ENCODE measurements around the gene CAPZA1. TPM values are rescaled to one million over a fixed set of nuclear protein-coding genes. Genes with fewer than 3 reads are reported as not detected.

CAPZA1 gene
- polyA plus RNA-seq (2013): 120 and 124 TPM in 2 replicates

DNA sequence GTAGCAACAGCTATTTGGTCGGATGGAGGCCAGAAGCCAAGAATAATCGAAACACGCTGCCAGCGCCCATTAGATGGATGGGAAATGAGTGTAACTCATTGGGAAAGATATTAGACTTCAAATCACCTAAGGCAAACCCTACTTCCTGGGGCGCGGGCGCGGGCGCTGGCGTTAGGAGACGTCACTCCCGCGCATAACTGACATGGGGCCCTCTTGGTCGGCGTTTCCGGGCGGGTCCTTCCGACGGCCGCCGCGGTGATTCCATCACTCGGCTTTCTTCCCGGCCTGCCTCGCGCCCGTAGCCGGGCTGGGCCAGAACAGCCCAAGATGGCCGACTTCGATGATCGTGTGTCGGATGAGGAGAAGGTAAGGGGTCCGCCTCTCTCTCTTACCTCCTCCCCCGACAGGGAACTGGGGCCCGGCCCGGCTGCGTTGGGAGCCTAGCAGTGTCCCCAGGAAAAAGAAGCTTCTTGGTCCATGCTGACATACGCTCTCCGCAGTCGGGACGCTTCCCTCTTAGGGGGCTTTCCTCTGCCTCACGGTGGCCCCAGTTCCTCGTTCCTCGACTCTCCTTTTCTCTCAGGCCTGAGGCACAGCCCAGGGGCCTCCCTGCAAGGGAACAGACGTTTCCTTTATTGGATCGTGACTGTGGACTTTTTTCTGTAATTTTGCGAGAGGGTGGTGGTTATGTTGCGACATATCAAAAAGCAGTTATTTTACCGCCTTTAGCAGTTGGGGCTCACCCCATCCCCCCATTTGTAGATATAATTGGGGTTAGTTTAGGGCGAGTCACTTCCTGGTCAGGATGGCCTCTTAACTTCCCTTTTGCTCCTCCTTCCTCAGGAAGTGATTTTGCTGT, at the start of gene CAPZA1:
TSS of gene CAPZA1 (plus strand) at position 315 of the 859 bp plus-strand sequence. CDS start at position 328, 13 bp downstream.
- H3K27ac ChIP-seq (ENCODE audit: low read depth, low read length): peak within 1 kb of the TSS; percentile 89
- peak within 1 kb of the TSS; percentile 98 for H4K12ac ChIP-seq (ENCODE audit: low read depth, low read length)
- peak within 1 kb of the TSS; percentile 98 for H2AK5ac ChIP-seq (ENCODE audit: low read length)
- H3K4me3 ChIP-seq (ENCODE audit: low read depth, low read length): peak within 1 kb of the TSS; percentile 99
- peak within 1 kb of the TSS; percentile 97 for H4K8ac ChIP-seq (ENCODE audit: low read depth, low read length)
- peak within 1 kb of the TSS; percentile 95 for H3K4me2 ChIP-seq (ENCODE audit: low read length)
- H3K79me1 ChIP-seq (ENCODE audit: low read length): peaks cover 15% of the 10 kb centered on the region
- peak within 1 kb of the TSS; percentile 96 for H2BK120ac ChIP-seq (ENCODE audit: insufficient read depth, low read length, poor library complexity)
- WGBS (ENCODE audit: extremely low coverage, insufficient coverage, insufficient read length): no CpG with 5 or more reads among the region's 50 CpGs
- no peaks in the 10 kb centered on the region for H3K9me3 ChIP-seq (ENCODE audit: insufficient read depth, low read depth, low read length)
- no peak within 1 kb of the TSS for H3K23ac ChIP-seq (ENCODE audit: low read length)
- no peaks in the 10 kb centered on the region for H3K27me3 ChIP-seq (ENCODE audit: insufficient read depth, low read length)
- peak within 1 kb of the TSS; percentile 85 for H2AFZ ChIP-seq (ENCODE audit: insufficient read depth, low read length, poor library complexity)
- peak within 1 kb of the TSS; percentile 8 for H2BK12ac ChIP-seq (ENCODE audit: low read length)
- peak within 1 kb of the TSS; percentile 98 for H3K4ac ChIP-seq (ENCODE audit: low read depth, low read length)
- H3K9ac ChIP-seq (ENCODE audit: low read length): peak within 1 kb of the TSS; percentile 99
- peak within 1 kb of the TSS; percentile 98 for H3K18ac ChIP-seq (ENCODE audit: low read length)
- DNase-seq: peak; percentile 94
- H2BK5ac ChIP-seq (ENCODE audit: low read depth, low read length, poor library complexity): peak within 1 kb of the TSS; percentile 95
- peak within 1 kb of the TSS; percentile 98 for H3K14ac ChIP-seq (ENCODE audit: low read length)
- peak within 1 kb of the TSS; percentile 99 for H4K91ac ChIP-seq (ENCODE audit: low read depth, low read length)
- H3K36me3 ChIP-seq (ENCODE audit: control insufficient read depth in 1 of 2, insufficient read depth in 2 of 2, low read length in 2 of 2): peaks cover 5 to 7% of the 10 kb centered on the region in 2 experiments
- H3K4me1 ChIP-seq (ENCODE audit: control insufficient read depth in 1 of 2, insufficient read depth in 2 of 2, low read length in 2 of 2): peaks cover 0 to 2% of the 10 kb centered on the region in 2 experiments
- H3K79me2 ChIP-seq (ENCODE audit: control insufficient read depth, insufficient read depth, low read length, poor library complexity): peaks cover 21% of the 10 kb centered on the region

DNA sequence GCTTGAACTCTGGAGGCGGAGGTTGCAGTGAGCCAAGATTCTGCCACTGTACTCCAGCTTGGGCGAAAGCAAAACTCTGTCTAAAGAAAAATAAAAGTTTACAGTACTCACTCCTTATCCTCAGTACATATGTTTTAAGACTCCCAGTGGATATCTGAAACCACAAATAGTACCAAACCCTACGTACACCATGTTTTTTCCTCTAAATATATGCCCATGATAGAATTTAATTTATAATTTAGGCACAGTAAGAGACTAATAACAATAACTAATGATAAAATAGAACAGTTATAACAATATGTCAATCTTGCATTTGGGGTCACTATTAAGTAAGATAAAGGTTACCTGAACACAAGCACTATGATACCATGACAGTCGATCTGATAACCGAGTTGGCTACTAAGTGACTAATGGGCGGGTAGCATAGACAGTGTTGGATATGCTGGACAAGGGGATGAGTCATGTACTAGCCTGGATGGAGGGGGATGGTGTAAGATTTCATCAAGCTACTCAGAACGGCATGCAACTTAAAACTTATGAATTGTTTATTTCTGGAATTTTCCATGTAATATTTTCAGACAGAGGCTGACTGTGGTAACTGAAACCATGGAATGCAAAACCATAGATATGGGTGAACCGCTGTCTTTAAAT, 44.4 kb upstream of the CAPZA1 start:
- H2BK5ac ChIP-seq (ENCODE audit: low read depth, low read length, poor library complexity): no peak overlapping the region
- H2AFZ ChIP-seq (ENCODE audit: insufficient read depth, low read length, poor library complexity): no peak overlapping the region
- no peak overlapping the region for H3K14ac ChIP-seq (ENCODE audit: low read length)
- no peak overlapping the region for H3K23ac ChIP-seq (ENCODE audit: low read length)
- H3K79me1 ChIP-seq (ENCODE audit: low read length): no peaks in the 10 kb centered on the region
- H3K18ac ChIP-seq (ENCODE audit: low read length): no peak overlapping the region
- H2AK5ac ChIP-seq (ENCODE audit: low read length): no peak overlapping the region
- no peak overlapping the region for H4K91ac ChIP-seq (ENCODE audit: low read depth, low read length)
- no peaks in the 10 kb centered on the region for H3K9me3 ChIP-seq (ENCODE audit: insufficient read depth, low read depth, low read length)
- no peak overlapping the region for H3K27ac ChIP-seq (ENCODE audit: low read depth, low read length)
- no peak overlapping the region for H3K4me2 ChIP-seq (ENCODE audit: low read length)
- DNase-seq: peak; percentile 73 to 88
- no CpG with 5 or more reads among the region's 8 CpGs for WGBS (ENCODE audit: extremely low coverage, insufficient coverage, insufficient read length)
- no peaks in the 10 kb centered on the region for H3K4me1 ChIP-seq (ENCODE audit: control insufficient read depth in 1 of 2, insufficient read depth in 2 of 2, low read length in 2 of 2)
- no peak overlapping the region for H4K8ac ChIP-seq (ENCODE audit: low read depth, low read length)
- no peak overlapping the region for H3K4ac ChIP-seq (ENCODE audit: low read depth, low read length)
- H2BK120ac ChIP-seq (ENCODE audit: insufficient read depth, low read length, poor library complexity): no peak overlapping the region
- H3K36me3 ChIP-seq (ENCODE audit: control insufficient read depth in 1 of 2, insufficient read depth in 2 of 2, low read length in 2 of 2): peaks cover 4 to 6% of the 10 kb centered on the region in 2 experiments
- no peak overlapping the region for H4K12ac ChIP-seq (ENCODE audit: low read depth, low read length)
- no peak overlapping the region for H2BK12ac ChIP-seq (ENCODE audit: low read length)
- H3K4me3 ChIP-seq (ENCODE audit: low read depth, low read length): no peak overlapping the region
- H3K9ac ChIP-seq (ENCODE audit: low read length): no peak overlapping the region
- no peaks in the 10 kb centered on the region for H3K27me3 ChIP-seq (ENCODE audit: insufficient read depth, low read length)
- H3K79me2 ChIP-seq (ENCODE audit: control insufficient read depth, insufficient read depth, low read length, poor library complexity): no peaks in the 10 kb centered on the region

DNA sequence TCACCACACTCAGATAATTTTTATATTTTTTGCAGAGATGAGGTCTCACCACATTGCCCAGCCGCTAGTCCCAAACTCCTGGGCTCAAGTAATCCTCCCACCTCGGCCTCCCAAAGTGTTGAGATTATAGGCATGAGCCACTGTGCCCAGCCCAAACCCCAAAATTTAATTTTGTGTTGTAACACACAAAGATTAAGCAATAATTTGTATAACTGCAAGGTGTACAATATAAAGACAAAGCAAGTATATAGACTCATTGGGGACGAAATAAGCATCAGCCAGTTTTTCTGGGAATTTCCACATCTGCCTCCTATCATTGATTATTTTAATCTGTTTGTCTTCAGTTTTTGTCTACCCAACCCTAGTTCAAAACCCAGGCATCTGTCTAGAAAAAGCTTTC, 43.4 kb upstream of the CAPZA1 start:
- Histone ChIP-seq H2AK5ac (ENCODE audit: low read length) (no peak overlapping the region), H3K4me1 (ENCODE audit: control insufficient read depth in 1 of 2, insufficient read depth in 2 of 2, low read length in 2 of 2) (no peaks in the 10 kb centered on the region), H3K36me3 (ENCODE audit: control insufficient read depth in 1 of 2, insufficient read depth in 2 of 2, low read length in 2 of 2) (peaks cover 2 to 3% of the 10 kb centered on the region in 2 experiments), H4K8ac (ENCODE audit: low read depth, low read length) (no peak overlapping the region), H3K4ac (ENCODE audit: low read depth, low read length) (no peak overlapping the region), H3K79me2 (ENCODE audit: control insufficient read depth, insufficient read depth, low read length, poor library complexity) (no peaks in the 10 kb centered on the region), H3K14ac (ENCODE audit: low read length) (no peak overlapping the region), H2BK5ac (ENCODE audit: low read depth, low read length, poor library complexity) (no peak overlapping the region), H3K27ac (ENCODE audit: low read depth, low read length) (no peak overlapping the region), H3K4me3 (ENCODE audit: low read depth, low read length) (no peak overlapping the region), H3K23ac (ENCODE audit: low read length) (no peak overlapping the region), H2AFZ (ENCODE audit: insufficient read depth, low read length, poor library complexity) (no peak overlapping the region), H2BK120ac (ENCODE audit: insufficient read depth, low read length, poor library complexity) (no peak overlapping the region), H3K79me1 (ENCODE audit: low read length) (no peaks in the 10 kb centered on the region), H3K4me2 (ENCODE audit: low read length) (no peak overlapping the region), H3K9me3 (ENCODE audit: insufficient read depth, low read depth, low read length) (no peaks in the 10 kb centered on the region), H4K12ac (ENCODE audit: low read depth, low read length) (no peak overlapping the region), H3K18ac (ENCODE audit: low read length) (no peak overlapping the region), H3K9ac (ENCODE audit: low read length) (no peak overlapping the region), H3K27me3 (ENCODE audit: insufficient read depth, low read length) (no peaks in the 10 kb centered on the region), H2BK12ac (ENCODE audit: low read length) (peak overlapping the region; percentile 49), H4K91ac (ENCODE audit: low read depth, low read length) (no peak overlapping the region)
- no peak for DNase-seq
- WGBS (ENCODE audit: extremely low coverage, insufficient coverage, insufficient read length): no CpG with 5 or more reads among the region's 3 CpGs

DNA sequence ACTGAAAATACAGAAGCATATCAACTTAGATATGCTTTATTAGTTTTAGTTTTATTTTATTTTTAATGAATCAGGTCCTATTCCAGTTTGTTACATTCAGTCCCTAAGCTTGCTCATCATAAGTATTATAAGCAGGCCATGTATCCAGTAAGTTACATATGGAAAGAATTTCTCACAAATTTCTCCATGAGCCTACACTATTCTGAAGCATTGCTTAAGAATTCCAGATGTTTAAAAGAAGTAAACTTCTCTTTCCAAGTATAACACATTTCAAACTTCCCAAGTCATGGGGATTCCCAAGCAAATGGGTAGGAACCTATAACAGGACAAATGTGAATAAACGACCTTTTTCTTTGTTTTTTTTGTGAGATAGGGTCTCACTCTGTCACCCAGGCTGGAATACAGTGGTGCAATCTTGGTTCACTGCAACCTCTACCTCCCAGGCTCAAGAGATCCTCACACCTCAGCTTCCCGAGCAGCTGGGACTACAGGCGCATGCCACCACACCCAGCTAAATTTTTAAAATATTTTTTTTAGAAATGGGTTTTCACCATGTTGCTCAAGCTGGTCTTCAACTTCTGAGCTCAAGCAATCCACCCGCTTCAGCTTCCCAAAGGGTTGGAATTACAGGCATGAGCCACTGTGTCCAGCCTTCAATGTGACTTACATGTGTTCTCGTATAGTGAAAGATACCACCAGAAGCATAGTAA, 39.7 kb upstream of the CAPZA1 start:
- Histone ChIP-seq H2BK5ac (ENCODE audit: low read depth, low read length, poor library complexity) (no peak overlapping the region), H4K12ac (ENCODE audit: low read depth, low read length) (no peak overlapping the region), H4K8ac (ENCODE audit: low read depth, low read length) (no peak overlapping the region), H2BK120ac (ENCODE audit: insufficient read depth, low read length, poor library complexity) (no peak overlapping the region), H3K9me3 (ENCODE audit: insufficient read depth, low read depth, low read length) (no peaks in the 10 kb centered on the region), H3K27me3 (ENCODE audit: insufficient read depth, low read length) (no peaks in the 10 kb centered on the region), H3K4me1 (ENCODE audit: control insufficient read depth in 1 of 2, insufficient read depth in 2 of 2, low read length in 2 of 2) (no peaks in the 10 kb centered on the region), H3K4ac (ENCODE audit: low read depth, low read length) (no peak overlapping the region), H3K27ac (ENCODE audit: low read depth, low read length) (no peak overlapping the region), H3K23ac (ENCODE audit: low read length) (no peak overlapping the region), H2AK5ac (ENCODE audit: low read length) (no peak overlapping the region), H3K4me2 (ENCODE audit: low read length) (no peak overlapping the region), H2AFZ (ENCODE audit: insufficient read depth, low read length, poor library complexity) (no peak overlapping the region), H3K4me3 (ENCODE audit: low read depth, low read length) (no peak overlapping the region), H3K36me3 (ENCODE audit: control insufficient read depth in 1 of 2, insufficient read depth in 2 of 2, low read length in 2 of 2) (peaks cover 2% of the 10 kb centered on the region in 2 experiments), H3K9ac (ENCODE audit: low read length) (no peak overlapping the region), H4K91ac (ENCODE audit: low read depth, low read length) (no peak overlapping the region), H3K79me2 (ENCODE audit: control insufficient read depth, insufficient read depth, low read length, poor library complexity) (no peaks in the 10 kb centered on the region), H3K14ac (ENCODE audit: low read length) (no peak overlapping the region), H3K18ac (ENCODE audit: low read length) (no peak overlapping the region), H3K79me1 (ENCODE audit: low read length) (no peaks in the 10 kb centered on the region), H2BK12ac (ENCODE audit: low read length) (no peak overlapping the region)
- no CpG with 5 or more reads among the region's 5 CpGs for WGBS (ENCODE audit: extremely low coverage, insufficient coverage, insufficient read length)
- DNase-seq: peak; percentile 75 to 84
